HG02759 (cell line): Measurements from ENCODE around the gene L3MBTL1.
A peak's percentile ranks its signal among the peaks of the same experiment; 100 is the strongest.
"Not testable (repeated sequence)": the region's sequence is repeated elsewhere in the genome, so short reads cannot be mapped to it uniquely, and the experiment has no call there.

ENCODE experiments used
- ATAC-seq: cut with Tn5 transposase; IDR thresholded peaks from one replicate; pipeline ENCODE4 v1.9.1; 2021; ENCODE audit warnings: mild to moderate bottlenecking, moderate library complexity; ENCODE audit not compliant: unreplicated experiment

L3MBTL1 gene

DNA sequence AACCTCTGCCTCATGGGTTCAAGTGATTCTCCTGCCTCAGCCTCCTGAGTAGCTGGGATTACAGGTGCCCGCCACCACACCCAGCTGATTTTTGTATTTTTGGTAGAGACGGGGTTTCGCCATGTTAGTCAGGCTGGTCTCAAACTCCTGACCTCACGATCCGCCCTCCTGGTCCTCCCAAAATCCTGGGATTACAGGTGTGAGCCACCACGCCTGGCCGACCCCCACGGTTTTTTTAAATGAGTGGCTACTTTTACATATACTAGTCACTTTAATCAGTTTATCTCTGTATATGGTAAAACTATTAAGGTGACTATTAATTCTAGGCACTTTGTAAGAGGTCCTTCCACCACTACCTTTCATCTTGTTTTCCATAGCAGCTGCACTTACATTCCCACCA, 5.5 kb upstream of the L3MBTL1 start:
- not testable (repeated sequence) for ATAC-seq

- ATAC-seq, result no peak
These were observed 1.3 kb upstream of the L3MBTL1 start for GRCh38 chr20:43506238-43506637.

- ATAC-seq, result no peak
These were observed 609 bp downstream of the L3MBTL1 start for GRCh38 chr20:43508106-43508505.

- ATAC-seq, result no peak
These were observed 1.1 kb downstream of the L3MBTL1 start for GRCh38 chr20:43508604-43509040.

- ATAC-seq, result no peak
These were observed 4.4 kb downstream of the L3MBTL1 start for GRCh38 chr20:43511879-43512278.

DNA sequence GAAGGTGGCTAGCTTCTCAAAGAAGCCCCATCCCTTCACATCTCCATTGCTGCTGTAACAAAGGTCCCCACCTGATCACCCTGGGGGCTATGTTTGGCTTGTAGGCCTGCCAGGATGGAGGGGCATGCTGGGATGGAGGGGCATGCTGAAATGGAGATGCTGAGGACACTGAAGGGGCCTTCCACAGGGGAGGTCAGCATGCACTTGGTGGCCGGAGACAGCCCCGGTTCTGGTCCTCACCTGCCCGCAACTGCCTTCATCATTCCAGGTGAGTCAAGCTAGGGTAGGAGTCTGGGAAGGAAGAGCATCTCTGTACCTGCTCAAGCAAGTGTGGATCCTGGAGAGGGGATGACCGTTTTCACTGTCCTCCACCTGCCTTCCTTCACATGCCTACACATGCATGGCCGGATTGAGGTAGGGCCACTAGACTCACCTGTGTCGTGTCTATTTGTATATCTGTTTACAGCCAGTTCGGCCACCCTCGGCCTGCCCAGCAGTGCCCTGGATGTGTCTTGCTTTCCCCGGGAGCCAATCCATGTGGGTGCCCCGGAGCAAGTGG, 6.0 kb downstream of the L3MBTL1 start:
- no peak for ATAC-seq

DNA sequence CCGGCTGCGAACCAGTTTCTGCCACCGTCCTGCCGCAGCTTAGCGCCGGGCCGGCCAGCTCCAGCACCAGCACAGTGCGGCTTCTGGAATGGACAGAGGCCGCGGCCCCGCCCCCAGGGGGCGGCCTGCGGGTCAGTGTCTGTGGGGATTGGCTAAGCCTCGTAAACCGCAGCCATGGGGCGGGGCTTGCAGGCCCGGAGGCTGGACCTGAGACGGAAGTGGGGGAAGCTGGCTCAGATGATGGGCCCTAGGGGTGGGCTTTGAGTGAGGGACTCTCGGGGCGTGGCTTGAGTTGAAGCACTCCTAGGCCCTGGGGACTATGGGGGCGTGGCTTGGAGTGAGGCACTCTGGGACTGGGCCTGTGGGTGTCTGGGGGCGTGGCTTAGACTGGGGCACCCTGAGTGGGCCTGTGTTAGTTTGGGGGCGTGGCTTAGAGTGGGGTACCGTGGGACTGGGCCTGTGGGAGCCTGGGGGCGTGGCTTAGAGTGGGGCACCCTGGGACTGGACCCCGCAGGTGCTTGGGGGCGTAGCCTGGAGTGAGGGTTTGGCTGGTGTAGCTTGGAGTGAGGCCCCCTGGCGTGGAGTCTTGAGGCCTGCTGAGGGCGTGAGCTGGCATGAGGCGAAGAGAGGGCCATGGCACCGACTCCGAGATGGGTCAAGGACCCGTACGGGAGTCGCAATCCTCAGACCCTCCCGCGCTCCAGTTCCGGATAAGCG, 6.6 kb downstream of the L3MBTL1 start:
- peak; percentile 85 for ATAC-seq

GRCh38 chr20:43514648-43514999, 7.1 kb downstream of the L3MBTL1 start:
- ATAC-seq, result peak; percentile 9

DNA sequence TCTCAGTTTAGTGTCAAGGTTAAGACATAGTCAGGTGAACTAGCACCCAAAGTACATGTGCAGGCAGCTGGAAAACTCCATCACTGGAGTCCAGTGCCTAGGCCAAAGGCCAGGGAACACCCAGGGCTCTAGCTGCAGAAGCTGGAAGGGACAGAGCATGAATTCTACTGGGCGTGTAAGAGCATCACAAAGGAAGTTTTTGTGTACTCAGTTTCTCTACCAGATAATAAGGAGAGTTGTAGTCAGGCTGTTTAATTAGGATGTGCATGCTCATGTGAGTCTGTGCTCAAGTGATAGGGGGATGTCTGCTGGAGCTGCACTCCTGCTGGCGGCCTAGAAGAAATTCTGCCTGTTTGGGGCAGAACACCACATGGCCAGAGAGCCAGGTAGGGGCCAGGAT, 8.1 kb downstream of the L3MBTL1 start:
- no peak for ATAC-seq

- no peak for ATAC-seq
These were observed 8.8 kb downstream of the L3MBTL1 start for GRCh38 chr20:43516251-43516824.

DNA sequence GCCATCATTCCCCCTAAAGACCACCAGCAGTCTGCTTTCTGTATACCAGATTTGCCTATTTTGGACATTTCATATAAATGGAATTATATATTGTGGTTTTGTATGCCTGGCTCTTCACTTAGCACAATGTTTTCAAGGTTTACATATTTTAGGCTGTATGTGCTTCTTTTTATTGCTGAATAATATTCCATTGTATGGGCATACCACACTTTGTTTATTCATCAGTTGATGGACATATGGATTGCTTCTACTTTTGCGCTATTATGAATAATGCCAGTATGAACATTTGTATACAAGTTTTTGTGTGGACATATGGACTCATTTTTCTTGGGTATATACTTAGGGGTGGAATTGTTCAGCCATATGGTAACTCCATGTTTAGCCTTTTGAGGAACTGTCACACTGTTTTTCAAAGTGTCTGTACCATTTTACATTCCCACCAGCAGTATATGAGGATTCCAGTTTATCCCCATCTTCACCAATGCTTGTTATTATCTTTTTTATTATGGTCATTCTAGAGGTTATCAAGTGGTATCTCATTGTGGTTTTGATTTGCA, 12.7 kb downstream of the L3MBTL1 start:
- no peak for ATAC-seq

DNA sequence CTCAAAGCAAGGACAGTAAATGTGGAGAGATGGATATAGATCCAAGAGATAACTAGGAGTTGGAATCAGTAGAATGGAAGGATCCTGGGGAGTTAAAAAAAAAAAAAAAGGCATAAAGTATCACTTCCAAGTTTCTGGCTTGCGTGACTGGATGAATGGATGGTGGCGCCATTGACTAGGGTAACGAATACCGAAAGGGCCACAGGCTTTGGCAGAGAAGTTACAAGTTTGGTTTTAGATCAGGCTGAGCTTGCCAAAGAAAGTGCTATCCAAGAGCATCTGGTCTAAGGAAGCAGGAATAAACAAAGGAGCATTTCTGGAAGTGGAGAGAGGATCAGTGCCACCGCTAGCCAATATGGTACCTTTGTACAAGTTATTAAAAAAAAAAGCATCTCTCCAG, 17.5 kb downstream of the L3MBTL1 start:
- ATAC-seq, result no peak

GRCh38 chr20:43528258-43528875, 20.9 kb downstream of the L3MBTL1 start:
- no peak for ATAC-seq

DNA sequence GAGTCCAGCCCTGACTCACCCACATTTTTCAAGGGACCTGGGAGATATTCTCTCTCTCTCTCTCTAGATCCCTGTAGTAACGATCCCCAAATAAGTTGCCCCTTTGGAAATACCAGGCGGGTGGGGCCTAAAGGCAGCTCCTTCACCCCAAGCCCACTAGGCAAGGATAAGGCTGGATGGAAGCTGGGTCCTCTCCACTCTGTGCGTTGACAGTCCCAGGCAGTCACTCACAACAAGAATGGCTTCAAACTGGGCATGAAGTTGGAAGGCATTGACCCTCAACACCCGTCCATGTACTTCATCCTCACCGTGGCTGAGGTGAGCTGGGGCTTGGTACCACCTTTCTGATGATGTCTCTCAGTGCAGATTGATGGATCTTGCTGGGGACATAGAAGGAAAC, 21.6 kb downstream of the L3MBTL1 start:
- ATAC-seq, result no peak

GRCh38 chr20:43529457-43530153, 22.1 kb downstream of the L3MBTL1 start:
- no peak for ATAC-seq

DNA sequence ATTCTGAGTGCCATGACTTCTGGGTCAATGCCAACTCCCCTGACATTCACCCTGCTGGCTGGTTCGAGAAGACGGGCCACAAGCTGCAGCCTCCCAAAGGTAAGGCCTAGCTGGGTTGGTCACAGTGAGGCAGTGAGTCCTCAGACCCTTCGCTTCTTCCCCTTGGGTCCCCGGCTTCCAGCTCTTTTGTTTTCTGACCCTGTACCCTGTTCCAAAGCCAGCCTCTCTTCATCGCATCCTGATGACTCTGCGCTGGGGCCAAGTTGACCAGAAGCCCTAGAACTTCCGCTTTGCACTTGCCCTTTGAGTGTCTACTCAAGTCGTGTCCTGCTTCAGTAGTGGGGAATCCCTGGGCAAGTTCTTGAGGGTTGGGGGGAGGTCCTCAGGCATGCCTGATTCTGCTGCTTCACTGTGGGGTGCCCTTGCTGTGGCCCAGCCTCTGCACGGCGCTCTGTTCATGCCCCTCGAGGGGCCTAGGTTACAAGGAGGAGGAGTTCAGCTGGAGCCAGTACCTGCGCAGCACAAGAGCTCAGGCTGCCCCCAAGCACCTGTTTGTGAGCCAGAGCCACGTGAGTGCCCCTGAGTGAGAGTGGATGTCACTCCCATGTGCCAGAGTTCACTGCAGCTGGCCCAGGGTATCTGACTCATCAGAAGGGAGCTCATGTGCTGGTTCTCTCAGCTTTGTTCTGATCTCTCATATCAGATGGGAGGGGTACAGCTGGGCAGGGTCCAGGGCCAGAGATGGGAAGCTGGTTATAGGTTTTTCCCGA, 23.0 kb downstream of the L3MBTL1 start:
- ATAC-seq, result no peak

DNA sequence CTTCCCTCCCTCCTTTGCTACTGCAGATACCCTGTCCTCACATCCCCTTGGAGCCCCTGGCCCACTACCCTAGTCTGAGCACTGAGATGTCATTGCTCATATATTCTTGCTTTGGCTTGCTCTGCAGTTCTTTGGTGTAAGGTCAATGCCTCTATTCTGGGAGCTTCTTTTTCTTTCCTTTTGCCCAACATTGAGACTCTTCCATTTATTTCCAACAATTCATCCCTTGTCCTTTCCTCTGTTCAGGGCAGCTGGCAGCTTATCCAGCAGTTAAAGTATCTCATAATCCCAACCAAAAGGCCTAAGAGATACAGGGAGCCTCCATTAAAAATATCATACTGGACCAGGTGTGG, 23.6 kb downstream of the L3MBTL1 start:
- no peak for ATAC-seq

DNA sequence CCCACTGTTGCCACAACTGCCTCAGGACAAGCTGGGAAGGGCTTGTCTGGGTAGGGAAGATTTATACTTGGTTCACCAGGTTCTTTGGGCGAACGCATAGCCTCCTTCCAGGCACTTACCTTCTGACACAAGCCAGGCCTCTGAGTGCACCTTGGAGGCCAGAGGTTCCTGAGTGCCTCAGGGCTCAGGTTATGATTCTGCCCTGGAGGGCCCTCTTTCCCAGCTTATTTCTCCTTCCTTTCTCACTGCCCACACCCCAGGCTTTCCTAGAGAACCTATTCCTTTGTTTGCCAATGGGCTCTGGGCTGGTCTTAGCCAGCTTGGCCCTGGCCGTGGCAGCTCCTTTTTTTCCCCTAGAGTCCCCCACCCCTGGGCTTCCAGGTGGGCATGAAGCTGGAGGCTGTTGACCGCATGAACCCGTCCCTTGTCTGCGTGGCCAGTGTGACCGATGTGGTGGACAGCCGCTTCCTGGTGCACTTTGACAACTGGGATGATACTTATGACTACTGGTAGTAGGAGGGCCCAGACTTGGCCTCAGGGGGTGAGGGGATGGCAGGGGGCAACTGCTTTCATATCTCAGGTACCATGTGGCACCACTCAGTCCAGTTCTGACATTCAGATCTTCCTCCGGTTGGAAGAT, 25.0 kb downstream of the L3MBTL1 start:
- ATAC-seq, result no peak

- no peak for ATAC-seq
These were observed 25.6 kb downstream of the L3MBTL1 start for GRCh38 chr20:43533060-43533459.

DNA sequence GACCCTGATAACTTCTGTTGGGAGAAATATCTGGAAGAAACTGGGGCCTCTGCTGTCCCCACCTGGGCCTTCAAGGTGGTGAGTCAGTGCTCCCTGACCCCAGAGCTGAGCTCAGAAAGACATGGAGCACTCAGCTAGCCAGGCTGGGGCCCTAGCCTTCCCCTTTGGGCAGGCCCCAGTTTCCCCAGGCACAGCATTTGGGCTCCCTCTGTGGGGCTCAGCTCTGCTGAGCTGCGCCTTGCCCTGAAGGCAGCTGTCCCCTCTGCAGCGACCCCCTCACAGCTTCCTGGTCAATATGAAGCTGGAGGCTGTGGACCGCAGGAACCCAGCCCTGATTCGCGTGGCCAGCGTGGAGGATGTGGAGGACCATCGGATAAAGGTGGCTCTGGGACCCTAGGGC, 26.5 kb downstream of the L3MBTL1 start:
- ATAC-seq, result no peak
